ENCODE measurements around the gene EPN2. TPM values are rescaled to one million over a fixed set of nuclear protein-coding genes. Genes with fewer than 3 reads are reported as not detected.
A peak's percentile ranks its signal among the peaks of the same experiment; 100 is the strongest.

The EPN2 gene
- total RNA-seq, 4 donors from 2014 or later: 18.9 to 31.8 (median 26.2) TPM

- no peaks in the 10 kb centered on the region for H3K9me3 ChIP-seq
- intact Hi-C loops (cut with DNase I; ENCODE audit: low total_unique reads): no loop called here
Measured at GRCh38 chr17:19345067-19345460, 107.9 kb downstream of the EPN2 start.

GRCh38 chr17:19345486-19346350 lies 108.6 kb downstream of the EPN2 start:
- Histone ChIP-seq H3K9me3 (no peaks in the 10 kb centered on the region), H3K27me3 (no peaks in the 10 kb centered on the region), H3K27ac (peak overlapping the region; percentile 68 to 81 (median 80)), H3K36me3 (no peaks in the 10 kb centered on the region), H3K4me3 (no peak overlapping the region), H3K4me1 (peaks cover 22 to 27% of the 10 kb centered on the region in 2 donors)
- DNase-seq (no peak), ATAC-seq (no peak)
- in situ Hi-C loops (cut with MboI; ENCODE audit: low sequenced_read_pairs in 4 of 4) (no loop called here), intact Hi-C loops (cut with DNase I; ENCODE audit: low total_unique reads) (no loop called here)
- TF ChIP-seq POLR2A (IDR thresholded peaks at IDR 0.05) (no peak), CTCF (IDR thresholded peaks at IDR 0.05 in 4 of 5, conservative IDR thresholded peaks at IDR 0.05 in 1 of 5) (no peak)

More at GRCh38 chr17:19345067-19345460, 107.9 kb downstream of the EPN2 start:
- Histone ChIP-seq H3K27ac (peak overlapping the region in 1 of 4 donors; percentile 78), H3K27me3 (no peaks in the 10 kb centered on the region), H3K36me3 (no peaks in the 10 kb centered on the region), H3K4me1 (peaks cover 22 to 27% of the 10 kb centered on the region in 2 donors), H3K4me3 (no peak overlapping the region)
- no peak for ATAC-seq
- TF ChIP-seq CTCF (IDR thresholded peaks at IDR 0.05 in 4 of 5, conservative IDR thresholded peaks at IDR 0.05 in 1 of 5) (no peak), POLR2A (IDR thresholded peaks at IDR 0.05) (no peak)
- in situ Hi-C loops (cut with MboI; ENCODE audit: low sequenced_read_pairs in 4 of 4): no loop called here
- DNase-seq: no peak

GRCh38 chr17:19346351-19347255 lies 109.4 kb downstream of the EPN2 start:
- H3K27ac ChIP-seq: peak overlapping the region; percentile 68 to 81 (median 80)
- no peak for TF ChIP-seq POLR2A (IDR thresholded peaks at IDR 0.05)
- TF ChIP-seq CTCF (IDR thresholded peaks at IDR 0.05 in 4 of 5, conservative IDR thresholded peaks at IDR 0.05 in 1 of 5): no peak
- no peaks in the 10 kb centered on the region for H3K27me3 ChIP-seq
- no peaks in the 10 kb centered on the region for H3K36me3 ChIP-seq
- in situ Hi-C loops (cut with MboI; ENCODE audit: low sequenced_read_pairs in 4 of 4): no loop called here
- peaks cover 22 to 27% of the 10 kb centered on the region in 2 donors for H3K4me1 ChIP-seq
- no peaks in the 10 kb centered on the region for H3K9me3 ChIP-seq
- DNase-seq (peak; percentile 55 to 79), ATAC-seq (peak; percentile 81 to 83)
- intact Hi-C loops (cut with DNase I; ENCODE audit: low total_unique reads): no loop called here
- H3K4me3 ChIP-seq: no peak overlapping the region

- intact Hi-C loops (cut with DNase I; ENCODE audit: low total_unique reads): loop anchor here (2.0 kb wide), 1 partner anchor 29 kb away; no protein-coding TSS in a partner anchor
- in situ Hi-C loops (cut with MboI; ENCODE audit: low sequenced_read_pairs in 4 of 4): no loop called here
- H3K9me3 ChIP-seq: no peaks in the 10 kb centered on the region
- ATAC-seq (peak; percentile 6 to 13), DNase-seq (no peak)
- TF ChIP-seq POLR2A (IDR thresholded peaks at IDR 0.05) (no peak), CTCF (IDR thresholded peaks at IDR 0.05 in 4 of 5, conservative IDR thresholded peaks at IDR 0.05 in 1 of 5) (no peak)
- H3K36me3 ChIP-seq: no peaks in the 10 kb centered on the region
- H3K4me1 ChIP-seq: peaks cover 22 to 27% of the 10 kb centered on the region in 2 donors
- H3K27me3 ChIP-seq: no peaks in the 10 kb centered on the region
- H3K27ac ChIP-seq: peak overlapping the region; percentile 68 to 81 (median 80)
- H3K4me3 ChIP-seq: no peak overlapping the region
Measured at GRCh38 chr17:19347323-19348080, 110.3 kb downstream of the EPN2 start.
